C4-2B (cell line): ENCODE measurements around the gene ERBB4.

Experiments used
- H3K27ac ChIP-seq: fragments of 450-650 bp; 2 replicates; pipeline ENCODE4 v1.5.1; 2017
- ZFX ChIP-seq: fragments of 450-650 bp; IDR thresholded peaks from 2 replicates; pipeline ENCODE4 v1.6.1; 2017
- TF ChIP-seq, protein P1 (sequence below): fragments of 450-650 bp; conservative IDR thresholded peaks from 2 replicates; pipeline ENCODE4 v1.5.1; 2017; ENCODE audit warnings: mild to moderate bottlenecking

Gene ERBB4

DNA sequence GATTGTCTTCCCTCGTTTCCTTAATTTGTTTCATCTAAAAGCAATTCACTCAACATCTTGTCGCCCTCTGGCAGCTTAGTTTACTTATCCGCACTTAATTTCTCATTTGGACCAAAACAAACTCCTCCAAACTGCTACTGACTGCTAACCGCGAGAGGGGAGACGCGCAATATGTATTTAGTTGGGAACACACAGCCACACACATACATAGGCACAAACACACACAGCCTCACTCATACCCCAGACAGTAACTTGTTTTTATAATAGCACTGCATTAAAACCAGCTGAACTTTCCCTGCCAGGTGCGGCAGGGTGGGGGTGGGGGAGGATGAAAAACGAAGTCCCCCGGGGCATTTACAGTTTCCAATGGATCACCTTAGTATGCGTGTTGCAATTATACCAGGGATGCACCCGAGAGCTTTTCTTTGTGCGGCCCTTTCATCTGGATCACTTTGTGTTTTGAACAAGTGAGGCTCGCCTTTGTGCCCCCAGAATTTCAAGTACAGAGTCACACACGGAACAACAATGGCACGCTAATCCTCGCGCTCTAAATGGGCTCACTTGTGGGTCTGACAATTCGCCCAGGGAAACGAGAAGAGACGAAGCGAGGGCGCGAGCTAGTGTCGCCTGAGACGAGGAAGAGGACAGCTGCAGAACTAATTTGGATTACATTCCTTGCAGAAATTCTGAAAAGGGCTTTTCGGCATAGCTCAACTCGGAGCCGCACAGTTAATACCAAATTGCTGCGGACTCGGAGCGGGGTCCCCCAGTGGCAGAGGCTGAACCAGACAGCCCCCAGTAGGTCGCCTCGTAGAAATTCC lies 2.4 kb downstream of the ERBB4 start:
- no peak for TF ChIP-seq ZFX
- TF ChIP-seq, protein P1, sequence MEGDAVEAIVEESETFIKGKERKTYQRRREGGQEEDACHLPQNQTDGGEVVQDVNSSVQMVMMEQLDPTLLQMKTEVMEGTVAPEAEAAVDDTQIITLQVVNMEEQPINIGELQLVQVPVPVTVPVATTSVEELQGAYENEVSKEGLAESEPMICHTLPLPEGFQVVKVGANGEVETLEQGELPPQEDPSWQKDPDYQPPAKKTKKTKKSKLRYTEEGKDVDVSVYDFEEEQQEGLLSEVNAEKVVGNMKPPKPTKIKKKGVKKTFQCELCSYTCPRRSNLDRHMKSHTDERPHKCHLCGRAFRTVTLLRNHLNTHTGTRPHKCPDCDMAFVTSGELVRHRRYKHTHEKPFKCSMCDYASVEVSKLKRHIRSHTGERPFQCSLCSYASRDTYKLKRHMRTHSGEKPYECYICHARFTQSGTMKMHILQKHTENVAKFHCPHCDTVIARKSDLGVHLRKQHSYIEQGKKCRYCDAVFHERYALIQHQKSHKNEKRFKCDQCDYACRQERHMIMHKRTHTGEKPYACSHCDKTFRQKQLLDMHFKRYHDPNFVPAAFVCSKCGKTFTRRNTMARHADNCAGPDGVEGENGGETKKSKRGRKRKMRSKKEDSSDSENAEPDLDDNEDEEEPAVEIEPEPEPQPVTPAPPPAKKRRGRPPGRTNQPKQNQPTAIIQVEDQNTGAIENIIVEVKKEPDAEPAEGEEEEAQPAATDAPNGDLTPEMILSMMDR: no peak
- H3K27ac ChIP-seq: no peak overlapping the region

DNA sequence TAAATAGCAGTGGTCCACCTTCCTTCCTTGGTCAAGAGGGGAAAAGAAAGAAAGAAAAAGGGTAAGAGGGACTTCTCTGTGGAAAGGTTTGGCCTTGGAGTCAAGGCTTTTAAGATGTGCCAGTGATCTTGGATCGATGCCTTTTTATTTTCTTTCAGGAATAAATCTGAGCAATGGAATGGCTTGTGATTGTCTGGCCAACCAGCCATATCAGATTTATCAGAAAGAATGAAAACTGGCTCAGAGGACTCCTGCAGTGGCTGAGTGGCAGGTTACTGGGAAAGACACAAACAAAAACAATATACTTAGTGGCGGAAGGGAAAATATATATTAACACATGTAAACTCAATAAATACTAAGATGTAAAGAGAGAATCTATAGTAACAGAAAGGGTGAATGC lies 4.3 kb downstream of the ERBB4 start:
- no peak overlapping the region for H3K27ac ChIP-seq
- no peak for TF ChIP-seq ZFX
- TF ChIP-seq, protein P1: no peak

DNA sequence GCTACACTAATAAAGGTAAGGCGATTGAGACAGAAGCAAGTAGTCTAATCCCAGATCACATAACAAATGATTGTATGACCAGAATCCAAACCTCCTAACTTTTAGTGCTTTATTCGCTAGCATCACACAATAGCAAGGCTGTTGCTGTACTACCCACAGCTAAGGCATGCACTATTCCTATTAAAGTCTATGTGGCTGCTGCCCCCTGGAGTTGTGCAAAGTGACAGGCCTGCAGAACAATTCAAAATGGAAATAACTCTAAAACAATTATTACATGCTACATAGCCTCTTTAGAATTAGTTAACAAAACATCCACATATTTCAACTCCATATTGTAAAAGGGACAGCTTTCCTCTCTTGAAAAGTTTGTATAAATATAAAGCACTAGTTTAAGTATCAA lies 6.0 kb downstream of the ERBB4 start:
- no peak for TF ChIP-seq ZFX
- TF ChIP-seq, protein P1: peak; percentile 19; the same call in 1 of the 2 replicates
- no peak overlapping the region for H3K27ac ChIP-seq

DNA sequence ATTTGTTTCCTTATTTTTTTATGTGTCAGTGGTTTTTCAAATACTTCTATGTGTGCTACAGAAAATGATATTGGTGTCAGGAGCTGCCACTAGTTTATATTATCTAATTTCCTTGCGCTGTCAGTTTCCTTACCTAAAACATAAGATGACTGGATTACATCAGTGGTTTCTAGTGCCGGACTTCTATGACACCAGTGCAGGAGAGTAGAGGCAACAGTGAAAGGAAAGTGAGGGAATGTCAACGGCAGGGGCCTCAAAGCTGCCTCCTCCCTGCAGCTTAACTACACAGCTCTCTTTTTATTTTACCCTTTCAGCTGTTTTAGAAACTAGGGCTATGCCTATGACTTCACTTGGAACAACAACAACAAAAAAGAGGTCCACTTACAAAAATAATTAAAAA lies 6.5 kb downstream of the ERBB4 start:
- H3K27ac ChIP-seq: no peak overlapping the region
- TF ChIP-seq, protein P1: no peak
- TF ChIP-seq ZFX: no peak

DNA sequence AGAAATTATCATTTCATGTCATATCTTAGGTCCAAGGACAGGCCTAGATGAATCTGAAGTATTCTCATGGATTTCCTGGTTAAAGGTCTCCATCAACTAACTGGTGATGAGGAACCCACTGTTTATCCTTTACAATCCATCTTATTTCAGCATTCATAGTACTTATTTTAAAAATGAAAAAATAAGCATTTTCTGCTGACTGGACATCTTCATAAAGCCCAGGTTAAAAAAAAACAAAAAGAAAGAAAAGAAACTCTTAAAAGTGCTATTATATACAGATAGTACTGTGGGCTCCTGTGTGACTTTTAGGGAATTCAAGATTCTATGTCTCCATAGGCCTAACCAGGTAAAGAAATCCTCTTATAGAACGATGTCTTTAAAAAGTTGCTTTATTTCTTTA lies 7.1 kb downstream of the ERBB4 start:
- TF ChIP-seq, protein P1: no peak
- TF ChIP-seq ZFX: no peak
- H3K27ac ChIP-seq: no peak overlapping the region

DNA sequence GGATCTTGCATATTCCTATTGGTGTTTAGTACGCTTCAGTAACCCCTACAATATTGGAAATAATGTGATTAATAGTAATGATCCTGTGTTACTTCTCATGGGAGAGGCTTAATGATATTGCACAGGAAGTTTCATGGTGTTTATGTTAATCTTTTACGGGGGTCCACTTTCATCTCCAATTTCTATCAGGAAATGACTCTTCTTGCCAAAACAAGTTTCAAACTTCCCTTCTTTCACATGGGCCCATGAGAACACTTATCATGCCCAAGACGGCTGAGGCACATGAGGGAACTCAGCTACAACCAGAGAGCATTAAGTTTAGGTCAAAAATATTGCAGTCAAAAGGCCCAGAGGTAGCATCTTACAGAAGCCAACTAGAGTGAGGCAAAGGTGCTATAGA lies 7.6 kb downstream of the ERBB4 start:
- no peak overlapping the region for H3K27ac ChIP-seq
- TF ChIP-seq ZFX: no peak
- TF ChIP-seq, protein P1: no peak

DNA sequence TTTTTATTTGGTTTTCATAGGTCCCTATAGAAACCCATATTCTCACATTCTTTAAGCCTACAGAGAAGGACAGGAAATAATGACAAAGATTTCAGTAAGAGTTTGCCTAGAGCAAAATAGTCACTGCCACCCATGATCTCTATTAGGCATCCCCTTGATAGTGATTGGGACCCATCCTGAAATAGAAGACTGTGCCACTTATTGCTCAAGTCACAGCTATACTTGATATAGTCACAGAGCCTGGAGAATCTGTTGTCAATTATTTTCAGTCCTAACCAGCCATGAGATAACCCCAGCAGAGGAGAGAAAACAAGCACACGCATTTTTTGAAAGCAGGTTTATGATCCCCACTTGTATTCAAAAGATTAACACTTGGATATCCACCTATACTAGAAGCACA lies 8.2 kb downstream of the ERBB4 start:
- no peak for TF ChIP-seq ZFX
- TF ChIP-seq, protein P1: no peak

More for the DNA sequence above, 8.2 kb downstream of the ERBB4 start:
- no peak overlapping the region for H3K27ac ChIP-seq
